PC-3 (cell line): ENCODE results near the gene PRMT1.

ENCODE experiments used
- CTCF ChIP-seq: fragments of 300-600 bp; sonication (generic); conservative IDR thresholded peaks from 2 replicates; pipeline ENCODE4 v1.5.1; 2017; ENCODE audit warnings: antibody characterized with exemption, low read depth, mild to moderate bottlenecking, low read length
- EZH2 ChIP-seq: fragments of 300-600 bp; sonication (generic); IDR thresholded peaks from one replicate; pipeline ENCODE4 v1.6.1; 2017; ENCODE audit warnings: antibody characterized with exemption, mild to moderate bottlenecking, low read length; ENCODE audit not compliant: unreplicated experiment

GRCh38 chr19:49662011-49662410 lies 15.1 kb upstream of the PRMT1 start:
- TF ChIP-seq EZH2 (no peak), CTCF (no peak)
